Measurements from ENCODE around the gene FANCC. TPM values are rescaled to one million over a fixed set of nuclear protein-coding genes. Genes with fewer than 3 reads are reported as not detected.

FANCC gene
- total and polyA plus RNA-seq, 2 of the 8 experiments (the other 6 are each of a cell fraction or from before 2014, with no cell fraction given): 7.8 to 15.2 TPM

DNA sequence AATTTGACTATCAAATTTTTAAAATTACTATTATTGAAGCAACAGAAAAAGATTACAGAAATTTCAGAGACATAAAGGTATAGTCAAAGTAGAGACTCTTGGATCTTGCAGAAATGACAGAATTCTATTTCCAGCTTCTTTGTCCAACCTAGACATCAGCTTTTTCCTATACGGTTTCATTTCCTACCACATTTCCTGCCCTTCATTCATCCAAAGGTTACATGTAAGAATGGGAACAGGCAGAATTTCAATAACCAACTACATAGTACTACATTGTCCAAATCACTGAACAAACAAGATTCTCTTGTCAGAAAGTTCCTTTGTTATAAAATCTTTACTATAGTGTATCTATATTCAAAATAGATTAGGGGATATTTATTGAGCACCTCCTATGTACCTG is 124.9 kb downstream of the FANCC start:
- ChIA-PET CTCF (ENCODE audit: partially characterized antibody) (interaction anchor here (0.8 to 5.8 kb wide), 12 partner anchors 10 to 144 kb away, joined by 4 to 28 read pairs (median 7); no protein-coding TSS in a partner anchor), POLR2A (ENCODE audit: partially characterized antibody) (interaction anchor here (0.6 kb wide), 1 partner anchor 9 kb away, joined by 4 read pairs; no protein-coding TSS in a partner anchor)
- Histone ChIP-seq H3K27me3 (replicated peaks in 1 of 4; ENCODE audit: control insufficient read depth in 3 of 4, extremely low read depth in 1 of 4, insufficient read depth in 3 of 4, low read length in 3 of 4) (no peaks in the 10 kb centered on the region), H3K79me1 (ENCODE audit: low read depth, low read length) (no peaks in the 10 kb centered on the region), H2BK5ac (ENCODE audit: low read depth, low read length) (no peak overlapping the region), H2BK120ac (replicated peaks; ENCODE audit: low read depth, low read length) (no peak overlapping the region), H3K79me2 (ENCODE audit: control insufficient read depth in 1 of 2, insufficient read depth in 2 of 2, low read length in 2 of 2) (no peaks in the 10 kb centered on the region), H2BK15ac (ENCODE audit: low read length) (no peak overlapping the region), H4K5ac (ENCODE audit: insufficient read length, low read depth, low read length) (no peak overlapping the region), H3K56ac (replicated peaks; ENCODE audit: insufficient read length, low read depth, low read length) (no peak overlapping the region), H3K23me2 (ENCODE audit: low read depth, low read length) (no peaks in the 10 kb centered on the region), H3K9ac (replicated peaks in 1 of 4; ENCODE audit: extremely low read depth in 1 of 4, low read depth in 3 of 4, low read length in 3 of 4) (no peak overlapping the region), H2BK12ac (ENCODE audit: low read depth, low read length) (no peak overlapping the region; the same call in 1 of the 2 replicates), H3K4me3 (ENCODE audit: extremely low read depth in 1 of 4, insufficient read depth in 2 of 4, low read depth in 3 of 4, low read length in 4 of 4) (no peak overlapping the region), H3K4me1 (replicated peaks in 1 of 4; ENCODE audit: control insufficient read depth in 3 of 4, insufficient read depth in 4 of 4, low read length in 3 of 4) (no peaks in the 10 kb centered on the region; a peak in 1 of 7 replicates), H3K27ac (ENCODE audit: low read depth, low read length) (no peak overlapping the region), H4K91ac (replicated peaks; ENCODE audit: insufficient read length, low read length) (no peak overlapping the region), H4K8ac (ENCODE audit: extremely low read depth, insufficient read depth, low read length) (no peak overlapping the region), H3K4me2 (ENCODE audit: insufficient read depth in 1 of 2, low read depth in 2 of 2, low read length in 2 of 2) (no peak overlapping the region), H2AK5ac (ENCODE audit: low read depth, low read length) (no peak overlapping the region), H3K36me3 (ENCODE audit: control insufficient read depth in 2 of 4, insufficient read depth in 4 of 4, low read length in 3 of 4) (no peaks in the 10 kb centered on the region), H3K23ac (ENCODE audit: insufficient read length) (no peak overlapping the region), H3K14ac (ENCODE audit: insufficient read length) (no peak overlapping the region), H3K18ac (ENCODE audit: extremely low read depth, low read length) (no peak overlapping the region), H4K20me1 (replicated peaks in 1 of 2; ENCODE audit: control insufficient read depth in 1 of 2, insufficient read depth in 2 of 2, low read length in 2 of 2) (no peaks in the 10 kb centered on the region), H2AFZ (ENCODE audit: low read length) (no peak overlapping the region), H2BK20ac (ENCODE audit: low read length) (no peak overlapping the region), H3K9me3 (ENCODE audit: insufficient read depth in 2 of 2, low read depth in 1 of 2, low read length in 1 of 2) (no peaks in the 10 kb centered on the region), H3K4ac (replicated peaks; ENCODE audit: insufficient read length, low read depth, low read length) (no peak overlapping the region)
- WGBS, 2 experiments (ENCODE audit: extremely low coverage in 1 of 2, insufficient coverage in 1 of 2, insufficient read length in 1 of 2, insufficient replicate concordance in 2 of 2, low coverage in 1 of 2, low lambda C conversion rate in 2 of 2, missing lambda C conversion rate in 1 of 2): 100% methylated on average over 1 of the region's 1 CpG; no CpG with 5 or more reads in 1 of the 2 experiments
- FAIRE-seq: no peak
- DNase-seq (ENCODE audit: low read depth in 1 of 2, low spot score in 2 of 2): no peak
- TF ChIP-seq KDM1A (IDR thresholded peaks at IDR 0.05; ENCODE audit: borderline replicate concordance, low read length) (no peak), EGR1 (IDR thresholded peaks at IDR 0.05; ENCODE audit: borderline replicate concordance, low read depth, low read length) (no peak), SP1 (IDR thresholded peaks at IDR 0.05; ENCODE audit: low read depth, low read length) (no peak), RXRA (IDR thresholded peaks at IDR 0.05; ENCODE audit: insufficient read depth, low read depth, low read length) (no peak), EZH2 (IDR thresholded peaks at IDR 0.05; ENCODE audit: low read depth, low read length, severe bottlenecking) (no peak), SRF (IDR thresholded peaks at IDR 0.05; ENCODE audit: low read depth, low read length) (no peak), YY1 (IDR thresholded peaks at IDR 0.05; ENCODE audit: low read depth, low read length) (no peak), EP300 (IDR thresholded peaks at IDR 0.05; ENCODE audit: borderline replicate concordance in 1 of 2, low read depth in 2 of 2, low read length in 2 of 2) (no peak), CREB1 (IDR thresholded peaks at IDR 0.05) (no peak), JUN (IDR thresholded peaks at IDR 0.05; ENCODE audit: low read depth, low read length) (no peak), NRF1 (IDR thresholded peaks at IDR 0.05; ENCODE audit: low read depth, low read length) (no peak)
- TF ChIP-seq, protein P1, sequence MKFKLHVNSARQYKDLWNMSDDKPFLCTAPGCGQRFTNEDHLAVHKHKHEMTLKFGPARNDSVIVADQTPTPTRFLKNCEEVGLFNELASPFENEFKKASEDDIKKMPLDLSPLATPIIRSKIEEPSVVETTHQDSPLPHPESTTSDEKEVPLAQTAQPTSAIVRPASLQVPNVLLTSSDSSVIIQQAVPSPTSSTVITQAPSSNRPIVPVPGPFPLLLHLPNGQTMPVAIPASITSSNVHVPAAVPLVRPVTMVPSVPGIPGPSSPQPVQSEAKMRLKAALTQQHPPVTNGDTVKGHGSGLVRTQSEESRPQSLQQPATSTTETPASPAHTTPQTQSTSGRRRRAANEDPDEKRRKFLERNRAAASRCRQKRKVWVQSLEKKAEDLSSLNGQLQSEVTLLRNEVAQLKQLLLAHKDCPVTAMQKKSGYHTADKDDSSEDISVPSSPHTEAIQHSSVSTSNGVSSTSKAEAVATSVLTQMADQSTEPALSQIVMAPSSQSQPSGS (IDR thresholded peaks at IDR 0.05; ENCODE audit: low read length): no peak
- TF ChIP-seq, protein P2, sequence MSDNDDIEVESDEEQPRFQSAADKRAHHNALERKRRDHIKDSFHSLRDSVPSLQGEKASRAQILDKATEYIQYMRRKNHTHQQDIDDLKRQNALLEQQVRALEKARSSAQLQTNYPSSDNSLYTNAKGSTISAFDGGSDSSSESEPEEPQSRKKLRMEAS (IDR thresholded peaks at IDR 0.05): no peak
